ENCODE measurements around the gene FAM98C. TPM values are rescaled to one million over a fixed set of nuclear protein-coding genes. Genes with fewer than 3 reads are reported as not detected.

The FAM98C gene
- total and polyA plus RNA-seq, 9 donors: 7.8 to 23.7 (median 18.8) TPM

- Histone ChIP-seq H3K27ac (no peak overlapping the region), H3K4me3 (no peak overlapping the region), H3K36me3 (no peaks in the 10 kb centered on the region), H3K9me3 (no peaks in the 10 kb centered on the region), H3K4me1 (ENCODE audit: insufficient read depth) (peaks cover 15% of the 10 kb centered on the region), H3K27me3 (no peaks in the 10 kb centered on the region)
- WGBS, 3 donors: 97 to 99% (median 98%) methylated on average over 4 of the region's 4 CpGs
- intact Hi-C loops (cut with DNase I): no loop called here
- no peak for DNase-seq
- TF ChIP-seq, protein P1, sequence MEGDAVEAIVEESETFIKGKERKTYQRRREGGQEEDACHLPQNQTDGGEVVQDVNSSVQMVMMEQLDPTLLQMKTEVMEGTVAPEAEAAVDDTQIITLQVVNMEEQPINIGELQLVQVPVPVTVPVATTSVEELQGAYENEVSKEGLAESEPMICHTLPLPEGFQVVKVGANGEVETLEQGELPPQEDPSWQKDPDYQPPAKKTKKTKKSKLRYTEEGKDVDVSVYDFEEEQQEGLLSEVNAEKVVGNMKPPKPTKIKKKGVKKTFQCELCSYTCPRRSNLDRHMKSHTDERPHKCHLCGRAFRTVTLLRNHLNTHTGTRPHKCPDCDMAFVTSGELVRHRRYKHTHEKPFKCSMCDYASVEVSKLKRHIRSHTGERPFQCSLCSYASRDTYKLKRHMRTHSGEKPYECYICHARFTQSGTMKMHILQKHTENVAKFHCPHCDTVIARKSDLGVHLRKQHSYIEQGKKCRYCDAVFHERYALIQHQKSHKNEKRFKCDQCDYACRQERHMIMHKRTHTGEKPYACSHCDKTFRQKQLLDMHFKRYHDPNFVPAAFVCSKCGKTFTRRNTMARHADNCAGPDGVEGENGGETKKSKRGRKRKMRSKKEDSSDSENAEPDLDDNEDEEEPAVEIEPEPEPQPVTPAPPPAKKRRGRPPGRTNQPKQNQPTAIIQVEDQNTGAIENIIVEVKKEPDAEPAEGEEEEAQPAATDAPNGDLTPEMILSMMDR (IDR thresholded peaks at IDR 0.05): no peak
- no peak for TF ChIP-seq EP300 (IDR thresholded peaks at IDR 0.05)
- no peak for TF ChIP-seq POLR2A (IDR thresholded peaks at IDR 0.05)
Measured at GRCh38 chr19:38377052-38377451, 25.8 kb upstream of the FAM98C start.

DNA sequence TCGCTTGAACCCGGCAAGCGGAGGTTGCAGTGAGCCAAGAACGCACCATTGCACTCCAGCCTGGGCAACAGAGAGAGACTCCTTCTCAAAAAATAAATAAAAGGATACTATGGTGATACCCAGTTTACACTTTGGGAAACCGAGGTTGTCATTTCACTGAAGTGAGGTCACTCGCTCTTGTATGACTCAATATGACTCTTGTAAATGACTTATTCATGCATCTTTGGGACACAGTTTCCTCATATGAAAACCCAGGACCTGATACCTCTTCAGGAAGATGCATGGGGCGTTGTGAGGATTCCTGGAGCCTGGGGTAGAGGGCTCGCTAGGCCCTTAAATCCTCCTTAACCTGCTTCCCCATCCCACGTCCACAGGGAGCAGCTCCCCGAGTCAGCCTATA, 24.0 kb upstream of the FAM98C start:
- no peak overlapping the region for H3K4me3 ChIP-seq
- H3K27ac ChIP-seq: no peak overlapping the region
- H3K27me3 ChIP-seq: no peaks in the 10 kb centered on the region
- intact Hi-C loops (cut with DNase I): no loop called here
- DNase-seq: no peak
- H3K4me1 ChIP-seq (ENCODE audit: insufficient read depth): peaks cover 15% of the 10 kb centered on the region
- H3K36me3 ChIP-seq: no peaks in the 10 kb centered on the region
- no peaks in the 10 kb centered on the region for H3K9me3 ChIP-seq
- 94 to 97% (median 94%) methylated on average over 10 of the region's 10 CpGs for WGBS, 3 donors
- no peak for TF ChIP-seq EP300 (IDR thresholded peaks at IDR 0.05)
- TF ChIP-seq, protein P1 (IDR thresholded peaks at IDR 0.05): no peak
- no peak for TF ChIP-seq POLR2A (IDR thresholded peaks at IDR 0.05)

- H3K27me3 ChIP-seq: no peaks in the 10 kb centered on the region
- no peaks in the 10 kb centered on the region for H3K36me3 ChIP-seq
Measured at GRCh38 chr19:38381138-38381537, 21.8 kb upstream of the FAM98C start.

GRCh38 chr19:38383184-38383583, 19.7 kb upstream of the FAM98C start:
- H3K9me3 ChIP-seq: no peaks in the 10 kb centered on the region
- H3K36me3 ChIP-seq: no peaks in the 10 kb centered on the region
- intact Hi-C loops (cut with DNase I): no loop called here
- no peak for DNase-seq
- WGBS, 3 donors: 85 to 93% (median 88%) methylated on average over 10 of the region's 10 CpGs
- H3K27ac ChIP-seq: no peak overlapping the region
- H3K4me1 ChIP-seq (ENCODE audit: insufficient read depth): peaks cover 10% of the 10 kb centered on the region
- no peaks in the 10 kb centered on the region for H3K27me3 ChIP-seq
- H3K4me3 ChIP-seq: no peak overlapping the region
- TF ChIP-seq EP300 (IDR thresholded peaks at IDR 0.05) (no peak), POLR2A (IDR thresholded peaks at IDR 0.05) (no peak)
- TF ChIP-seq, protein P1 (IDR thresholded peaks at IDR 0.05): no peak

More at GRCh38 chr19:38381138-38381537, 21.8 kb upstream of the FAM98C start:
- H3K4me3 ChIP-seq: no peak overlapping the region
- WGBS, 3 donors: 91 to 95% (median 93%) methylated on average over 9 of the region's 9 CpGs
- DNase-seq: no peak
- H3K9me3 ChIP-seq: no peaks in the 10 kb centered on the region
- intact Hi-C loops (cut with DNase I): no loop called here
- H3K4me1 ChIP-seq (ENCODE audit: insufficient read depth): peaks cover 5% of the 10 kb centered on the region
- no peak overlapping the region for H3K27ac ChIP-seq
- TF ChIP-seq POLR2A (IDR thresholded peaks at IDR 0.05): no peak
- TF ChIP-seq, protein P1 (IDR thresholded peaks at IDR 0.05): no peak
- TF ChIP-seq EP300 (IDR thresholded peaks at IDR 0.05): no peak
